ENCODE data around the gene CNPPD1. TPM values are rescaled to one million over a fixed set of nuclear protein-coding genes. Genes with fewer than 3 reads are reported as not detected.

Gene CNPPD1
- total RNA-seq, 3 donors from 2014 or later = 90.4 to 138 (median 110) TPM

- no peaks in the 10 kb centered on the region for H3K36me3 ChIP-seq (ENCODE audit: low read depth)
- ATAC-seq = no peak
- no peak overlapping the region for H3K4me3 ChIP-seq
- no peak for TF ChIP-seq CTCF (IDR thresholded peaks at IDR 0.05)
- peaks cover 10% of the 10 kb centered on the region for H3K4me1 ChIP-seq (ENCODE audit: low read depth)
- intact Hi-C loops (cut with DNase I, micrococcal nuclease) = loop anchor here in 1 of 2 donors (10.0 kb wide), 2 partner anchors 46 to 136 kb away; partner anchors contain the start of genes ABCB6 and PTPRN
- H3K9me3 ChIP-seq = no peaks in the 10 kb centered on the region
- DNase-seq = no peak
Measured at GRCh38 chr2:219168932-219169331, 7.8 kb downstream of the CNPPD1 start.

- Histone ChIP-seq H3K9me3 (no peaks in the 10 kb centered on the region), H3K36me3 (ENCODE audit: low read depth) (no peaks in the 10 kb centered on the region), H3K4me3 (no peak overlapping the region), H3K4me1 (ENCODE audit: low read depth) (peaks cover 10% of the 10 kb centered on the region)
- ATAC-seq = no peak
- no peak for TF ChIP-seq CTCF (IDR thresholded peaks at IDR 0.05)
- intact Hi-C loops (cut with DNase I, micrococcal nuclease) = loop anchor here in 1 of 2 donors (10.0 kb wide), 2 partner anchors 46 to 136 kb away; partner anchors contain the start of genes ABCB6 and PTPRN
- no peak for DNase-seq
Measured at GRCh38 chr2:219168526-219168925, 8.2 kb downstream of the CNPPD1 start.

- no peak for TF ChIP-seq CTCF (IDR thresholded peaks at IDR 0.05)
- H3K9me3 ChIP-seq = no peaks in the 10 kb centered on the region
- intact Hi-C loops (cut with DNase I, micrococcal nuclease) = loop anchor here in 1 of 2 donors (10.0 kb wide), 2 partner anchors 47 to 137 kb away; partner anchors contain the start of genes ABCB6 and PTPRN
- ATAC-seq (no peak), DNase-seq (no peak)
- peaks cover 10% of the 10 kb centered on the region for H3K4me1 ChIP-seq (ENCODE audit: low read depth)
- no peaks in the 10 kb centered on the region for H3K36me3 ChIP-seq (ENCODE audit: low read depth)
- no peak overlapping the region for H3K4me3 ChIP-seq
Measured at GRCh38 chr2:219167997-219168396, 8.7 kb downstream of the CNPPD1 start.

- intact Hi-C loops (cut with DNase I, micrococcal nuclease) = loop anchor here in 1 of 2 donors (10.0 kb wide), 2 partner anchors 50 to 140 kb away; partner anchors contain the start of genes ABCB6 and PTPRN
- no peak overlapping the region for H3K4me3 ChIP-seq
- no peak for ATAC-seq
- no peaks in the 10 kb centered on the region for H3K9me3 ChIP-seq
- no peaks in the 10 kb centered on the region for H3K36me3 ChIP-seq (ENCODE audit: low read depth)
- no peak for DNase-seq
- no peak for TF ChIP-seq CTCF (IDR thresholded peaks at IDR 0.05)
- H3K4me1 ChIP-seq (ENCODE audit: low read depth) = peaks cover 2% of the 10 kb centered on the region
Measured at GRCh38 chr2:219165058-219165911, 11.4 kb downstream of the CNPPD1 start.

GRCh38 chr2:219163156-219163555 lies 13.6 kb downstream of the CNPPD1 start:
- H3K9me3 ChIP-seq = no peaks in the 10 kb centered on the region
- no peak overlapping the region for H3K4me3 ChIP-seq
- DNase-seq (no peak), ATAC-seq (no peak)
- H3K4me1 ChIP-seq (ENCODE audit: low read depth) = peaks cover 5% of the 10 kb centered on the region
- no peaks in the 10 kb centered on the region for H3K36me3 ChIP-seq (ENCODE audit: low read depth)
- TF ChIP-seq CTCF (IDR thresholded peaks at IDR 0.05) = no peak
- intact Hi-C loops (cut with DNase I, micrococcal nuclease) = loop anchor here (5.0 to 10.0 kb wide), 3 partner anchors 52 to 142 kb away; partner anchors contain the start of genes ABCB6 (in 1 of the 2) and PTPRN (in 1 of the 2)

All from mucosa of descending colon (tissue), 3 donors.